Skeletal muscle satellite cell (primary cell): ENCODE data around the gene PDZD11. TPM values are rescaled to one million over a fixed set of nuclear protein-coding genes. Genes with fewer than 3 reads are reported as not detected.
"Not testable (repeated sequence)": the region's sequence is repeated elsewhere in the genome, so short reads cannot be mapped to it uniquely, and the experiment has no call there.

ENCODE experiments used
- H3K27me3 ChIP-seq: 2 replicates; pipeline ENCODE4 v1.7.0; 2013; ENCODE audit warnings: low read length; ENCODE audit not compliant: control insufficient read depth, insufficient read depth
- H3K36me3 ChIP-seq: 2 replicates; pipeline ENCODE4 v1.7.0; 2013; ENCODE audit warnings: mild to moderate bottlenecking, control low read depth, low read length; ENCODE audit not compliant: insufficient read depth
- H3K4me1 ChIP-seq: 2 replicates; pipeline ENCODE4 v1.7.0; 2013; ENCODE audit warnings: low read length; ENCODE audit not compliant: control insufficient read depth, insufficient read depth
- H3K4me2 ChIP-seq: 2 replicates; pipeline ENCODE4 v1.7.0; 2013; ENCODE audit warnings: mild to moderate bottlenecking, low read length
- H3K4me3 ChIP-seq: 2 replicates; pipeline ENCODE4 v1.7.0; 2013; ENCODE audit warnings: low read length
- H3K9ac ChIP-seq: 2 replicates; pipeline ENCODE4 v1.7.0; 2013; ENCODE audit warnings: mild to moderate bottlenecking, low read depth, low read length, moderate library complexity
- H3K9me3 ChIP-seq: replicated peaks from 2 replicates; pipeline ENCODE4 v1.7.0; 2013; ENCODE audit warnings: mild to moderate bottlenecking, control low read depth, low read length
- small RNA-seq: library from RNA; depleted of rRNA; stranded (forward); fragments of <200 nt; gene quantifications from one replicate; pipeline ENCODE3, GENCODE V24; 2012

The PDZD11 gene

GRCh38 chrX:70254909-70255308, 34.8 kb downstream of the PDZD11 start:
- Histone ChIP-seq H3K9ac (no peak overlapping the region), H3K4me2 (no peak overlapping the region), H3K9me3 (no peaks in the 10 kb centered on the region)

GRCh38 chrX:70254063-70254400, 35.7 kb downstream of the PDZD11 start:
- no peak overlapping the region for H3K9ac ChIP-seq
- H3K4me2 ChIP-seq = no peak overlapping the region
- no peaks in the 10 kb centered on the region for H3K9me3 ChIP-seq
- H3K4me1 ChIP-seq = no peaks in the 10 kb centered on the region
- peaks cover 3% of the 10 kb centered on the region for H3K27me3 ChIP-seq
- H3K4me3 ChIP-seq = no peak overlapping the region
- no peaks in the 10 kb centered on the region for H3K36me3 ChIP-seq

More at GRCh38 chrX:70254909-70255308, 34.8 kb downstream of the PDZD11 start:
- no peak overlapping the region for H3K4me3 ChIP-seq
- no peaks in the 10 kb centered on the region for H3K36me3 ChIP-seq
- H3K4me1 ChIP-seq = no peaks in the 10 kb centered on the region
- peaks cover 3% of the 10 kb centered on the region for H3K27me3 ChIP-seq

- no peak overlapping the region for H3K9ac ChIP-seq
These were observed 36.2 kb downstream of the PDZD11 start for GRCh38 chrX:70253377-70254062.

GRCh38 chrX:70252491-70252890, 37.2 kb downstream of the PDZD11 start:
- Histone ChIP-seq H3K27me3 (peaks cover 3% of the 10 kb centered on the region), H3K4me1 (no peaks in the 10 kb centered on the region), H3K4me2 (no peak overlapping the region), H3K9me3 (no peaks in the 10 kb centered on the region), H3K36me3 (no peaks in the 10 kb centered on the region), H3K4me3 (no peak overlapping the region), H3K9ac (no peak overlapping the region)

More at GRCh38 chrX:70253377-70254062, 36.2 kb downstream of the PDZD11 start:
- H3K36me3 ChIP-seq = no peaks in the 10 kb centered on the region
- H3K27me3 ChIP-seq = peaks cover 3% of the 10 kb centered on the region
- no peak overlapping the region for H3K4me2 ChIP-seq
- no peaks in the 10 kb centered on the region for H3K4me1 ChIP-seq
- H3K9me3 ChIP-seq = no peaks in the 10 kb centered on the region
- no peak overlapping the region for H3K4me3 ChIP-seq

GRCh38 chrX:70247252-70247651, 42.5 kb downstream of the PDZD11 start:
- Histone ChIP-seq H3K4me2 (no peak overlapping the region), H3K4me1 (no peaks in the 10 kb centered on the region), H3K27me3 (peaks cover 3% of the 10 kb centered on the region), H3K9ac (no peak overlapping the region), H3K9me3 (no peaks in the 10 kb centered on the region), H3K4me3 (no peak overlapping the region), H3K36me3 (no peaks in the 10 kb centered on the region)

- H3K36me3 ChIP-seq = no peaks in the 10 kb centered on the region
- H3K9me3 ChIP-seq = no peaks in the 10 kb centered on the region
- H3K9ac ChIP-seq = no peak overlapping the region
- H3K4me1 ChIP-seq = no peaks in the 10 kb centered on the region
- no peak overlapping the region for H3K4me3 ChIP-seq
- H3K4me2 ChIP-seq = no peak overlapping the region
- H3K27me3 ChIP-seq = peaks cover 3% of the 10 kb centered on the region
These were observed 44.8 kb downstream of the PDZD11 start for GRCh38 chrX:70244881-70245280.

- not testable (repeated sequence) for H3K4me3 ChIP-seq, H3K36me3 ChIP-seq, H3K4me1 ChIP-seq, H3K9me3 ChIP-seq, H3K27me3 ChIP-seq, H3K9ac ChIP-seq, H3K4me2 ChIP-seq
These were observed 46.1 kb downstream of the PDZD11 start for GRCh38 chrX:70243601-70244000.

GRCh38 chrX:70241501-70241900, 48.2 kb downstream of the PDZD11 start:
- Histone ChIP-seq H3K4me2 (no peak overlapping the region), H3K4me3 (no peak overlapping the region), H3K4me1 (no peaks in the 10 kb centered on the region), H3K9ac (no peak overlapping the region), H3K27me3 (peaks cover 14% of the 10 kb centered on the region), H3K9me3 (no peaks in the 10 kb centered on the region), H3K36me3 (no peaks in the 10 kb centered on the region)

GRCh38 chrX:70240751-70241150, 49.0 kb downstream of the PDZD11 start:
- Histone ChIP-seq H3K36me3 (no peaks in the 10 kb centered on the region), H3K4me3 (no peak overlapping the region), H3K9ac (no peak overlapping the region), H3K27me3 (peaks cover 14% of the 10 kb centered on the region), H3K9me3 (no peaks in the 10 kb centered on the region), H3K4me1 (no peaks in the 10 kb centered on the region), H3K4me2 (no peak overlapping the region)

Small RNAs within 50 kb of the gene (small RNA-seq; reads per million reads assigned to genes)
- gene RNA5SP507 = not detected
